NCI-H748 treated with DMSO at 0.1 percent for 48 hours (cell line): ENCODE measurements around the gene CYP4F22.
"Not testable (repeated sequence)": the region's sequence is repeated elsewhere in the genome, so short reads cannot be mapped to it uniquely, and the experiment has no call there.

Experiments used
- DNase-seq: peaks from one replicate; lab custom pipeline; 2025; lab: John Stamatoyannopoulos, UW

Gene CYP4F22

GRCh38 chr19:15495151-15495550 lies 13.2 kb upstream of the CYP4F22 start:
- no peak for DNase-seq

GRCh38 chr19:15498156-15498858 lies 10.0 kb upstream of the CYP4F22 start:
- DNase-seq = no peak

GRCh38 chr19:15498910-15499309 lies 9.4 kb upstream of the CYP4F22 start:
- DNase-seq = no peak

DNA sequence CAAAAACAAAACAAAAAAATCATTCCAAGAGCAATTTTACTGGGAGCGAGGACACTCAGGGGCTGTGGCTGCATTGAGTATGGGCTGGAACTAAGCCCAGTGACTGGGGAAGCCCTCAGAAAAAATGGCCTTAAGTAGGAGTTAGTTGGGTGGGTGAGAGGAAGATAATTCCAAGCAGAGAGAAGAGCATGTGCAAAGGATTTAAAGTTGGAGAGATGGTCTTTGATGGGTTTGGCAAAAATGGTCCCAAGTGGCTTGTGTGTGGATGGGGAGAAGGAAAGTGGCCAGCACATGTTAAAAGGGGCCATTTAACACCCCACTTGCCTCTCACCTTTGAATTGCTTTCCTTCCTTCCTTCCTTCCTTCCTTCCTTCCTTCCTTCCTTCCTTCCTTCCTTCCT lies 6.7 kb upstream of the CYP4F22 start:
- no peak for DNase-seq

DNA sequence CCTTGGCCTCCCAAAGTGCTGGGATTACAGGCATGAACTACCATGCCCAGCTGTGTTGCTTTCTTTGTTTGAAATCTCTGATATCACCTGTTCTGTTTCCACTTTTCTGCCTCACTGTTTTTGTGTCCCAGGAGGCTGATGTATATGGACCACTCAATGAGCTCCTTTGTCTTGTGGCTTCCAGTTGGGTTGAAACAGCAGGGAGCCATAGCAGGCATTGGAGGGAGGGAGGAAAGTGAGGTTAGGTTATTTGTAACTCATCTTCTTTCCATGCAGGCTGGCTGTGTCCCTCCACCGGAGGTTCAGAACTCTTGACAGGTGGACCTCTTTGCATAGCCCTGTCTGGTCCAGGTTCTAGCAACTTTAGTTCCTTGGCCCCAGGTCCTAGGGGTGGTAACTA lies 6.1 kb upstream of the CYP4F22 start:
- no peak for DNase-seq

GRCh38 chr19:15506074-15506571 lies 2.2 kb upstream of the CYP4F22 start:
- no peak for DNase-seq

DNA sequence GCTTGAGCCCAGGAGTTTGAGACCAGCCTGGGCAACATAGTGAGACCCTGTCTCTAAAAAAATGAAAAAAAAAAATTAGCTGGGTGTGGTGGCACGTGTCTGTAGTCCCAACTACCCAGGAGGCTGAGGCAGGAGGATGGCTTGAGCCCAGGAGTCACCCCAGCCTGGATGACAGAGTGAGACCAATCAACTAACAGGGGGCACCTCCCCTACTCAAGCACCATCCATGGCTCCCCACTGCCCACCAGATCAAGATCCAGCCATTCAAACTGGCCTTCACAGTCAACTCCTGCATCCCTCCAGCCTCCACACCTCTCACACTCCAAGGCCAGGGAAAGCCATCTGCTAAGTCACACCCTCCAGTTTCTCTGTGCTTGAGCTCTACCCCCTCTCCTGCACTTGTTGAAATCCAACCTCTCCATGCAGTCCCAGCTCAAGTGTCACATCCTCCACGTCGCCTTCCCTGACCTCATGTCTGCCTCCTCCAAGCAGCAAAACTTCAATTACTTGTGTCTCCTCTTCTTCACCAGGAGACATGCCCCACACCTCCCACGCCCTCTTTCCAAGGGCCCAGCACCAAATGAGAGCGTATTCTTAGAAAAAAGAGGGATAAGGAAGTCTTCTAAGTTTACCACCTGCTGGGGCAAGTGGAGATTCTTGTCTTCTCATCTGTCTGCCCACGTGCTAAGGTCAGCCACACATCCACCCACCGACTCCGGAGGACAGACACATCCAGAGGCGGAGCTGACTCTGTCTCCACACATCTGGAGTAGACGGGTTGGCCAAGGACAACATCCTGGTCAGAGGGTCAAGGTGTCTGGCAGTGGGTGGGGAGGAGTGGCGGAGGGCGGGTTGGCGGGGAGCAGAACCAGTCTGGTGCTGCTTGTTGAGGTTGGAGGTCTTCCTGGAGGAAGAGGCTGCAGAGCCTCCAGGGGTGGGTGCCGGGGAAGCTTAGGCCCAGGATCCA lies 974 bp upstream of the CYP4F22 start:
- DNase-seq = no peak

DNA sequence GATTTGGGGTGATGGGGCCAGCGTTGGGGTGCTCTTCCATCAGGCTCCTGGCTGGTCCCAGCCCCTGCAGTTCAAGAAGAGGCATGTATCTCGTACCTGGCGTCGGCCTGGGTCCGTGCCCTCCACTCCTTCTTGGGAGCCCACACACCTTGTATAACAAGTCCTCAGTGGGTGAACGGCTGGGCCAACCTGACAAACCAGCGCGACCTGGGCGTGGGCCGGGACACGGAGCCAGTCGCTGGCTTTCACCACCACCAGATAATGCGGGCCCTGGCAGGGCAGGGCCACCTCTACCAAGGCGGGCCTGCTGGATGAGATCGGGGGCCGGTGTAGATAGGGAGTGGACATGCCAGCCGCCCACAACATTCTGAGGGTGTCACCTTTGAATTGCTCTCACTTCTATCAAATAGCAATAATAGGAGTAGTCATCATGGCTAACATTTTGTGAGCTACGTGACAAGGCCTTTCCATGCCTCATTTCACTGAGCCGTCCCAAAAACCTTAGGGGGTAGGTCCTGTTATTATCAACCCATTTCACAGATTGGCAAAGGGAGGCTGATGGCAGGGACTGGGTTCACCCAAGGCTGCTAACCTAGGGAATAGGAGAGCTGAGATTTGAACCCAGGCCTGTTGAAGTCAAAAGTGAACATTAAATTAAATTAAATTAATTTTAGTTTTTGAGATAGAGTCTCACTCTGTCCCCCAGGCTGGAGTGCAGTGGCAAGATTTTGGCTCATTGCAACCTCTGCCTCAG lies 3.5 kb downstream of the CYP4F22 start:
- no peak for DNase-seq

- DNase-seq = not testable (repeated sequence)
Measured at GRCh38 chr19:15515227-15515625, 6.9 kb downstream of the CYP4F22 start.

DNA sequence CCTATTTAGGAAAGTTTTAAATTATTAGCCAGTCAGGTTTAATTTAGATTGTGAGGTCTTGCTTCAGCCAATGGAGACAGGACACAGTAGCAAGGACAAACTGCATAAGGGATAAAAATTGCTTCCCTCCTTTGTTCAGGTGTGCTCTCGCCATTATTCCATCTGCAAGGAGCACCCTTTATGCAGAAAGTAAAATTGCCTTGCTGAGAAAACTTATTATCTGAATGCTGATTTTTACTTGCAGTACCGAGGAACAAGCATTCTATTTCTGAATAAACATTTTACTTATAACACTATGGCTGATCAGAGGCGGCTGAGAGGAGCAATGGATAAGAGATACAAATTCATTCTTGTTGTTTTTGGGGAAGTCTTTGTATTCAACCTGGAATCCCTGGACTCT lies 8.0 kb downstream of the CYP4F22 start:
- no peak for DNase-seq

GRCh38 chr19:15517778-15518177 lies 9.5 kb downstream of the CYP4F22 start:
- no peak for DNase-seq

DNA sequence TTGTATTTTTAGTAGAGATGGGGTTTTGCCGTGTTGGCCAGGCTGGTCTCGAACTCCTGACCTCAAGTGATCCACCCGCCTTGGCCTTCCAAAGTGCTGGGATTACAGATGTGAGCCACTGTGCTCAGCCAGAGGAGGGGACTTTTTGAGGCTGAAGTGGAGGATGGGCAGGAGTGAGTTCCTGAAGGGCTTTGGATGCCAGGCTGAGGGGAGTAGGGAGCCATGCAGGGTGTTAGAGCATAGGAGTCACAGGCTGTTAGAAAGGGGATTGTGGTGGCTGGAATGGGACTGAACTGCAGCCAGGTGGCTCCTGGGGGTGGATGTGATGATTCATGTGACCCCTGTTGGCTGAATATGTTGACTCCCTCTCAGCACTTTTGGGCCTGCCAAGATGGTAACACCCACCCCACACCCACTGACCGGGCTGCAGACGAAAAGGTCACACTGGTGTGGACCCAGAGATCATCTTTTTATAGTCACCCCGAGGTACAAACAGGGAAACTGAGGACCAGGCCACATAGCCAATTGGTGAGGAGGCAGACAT lies 11.2 kb downstream of the CYP4F22 start:
- no peak for DNase-seq

DNA sequence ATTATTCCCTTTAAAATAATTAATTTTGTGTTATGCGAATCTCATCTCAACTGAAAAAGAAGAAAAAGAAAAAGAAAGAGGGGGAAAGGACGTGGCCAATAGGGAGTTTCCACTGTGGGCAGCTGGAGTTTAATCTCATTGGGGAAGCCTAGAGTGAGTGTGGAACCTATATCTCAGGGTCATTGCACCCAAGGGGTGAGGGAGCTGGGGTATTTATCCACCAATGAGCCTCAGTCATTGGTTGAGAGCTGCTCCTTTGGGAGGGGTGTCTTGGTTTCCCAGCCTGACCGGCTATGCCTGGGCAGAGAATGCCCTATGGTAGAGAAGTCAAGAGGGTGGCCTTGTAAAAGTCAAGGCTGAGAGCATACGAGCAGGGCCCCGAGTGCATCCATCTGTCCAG lies 16.5 kb downstream of the CYP4F22 start:
- DNase-seq = no peak

DNA sequence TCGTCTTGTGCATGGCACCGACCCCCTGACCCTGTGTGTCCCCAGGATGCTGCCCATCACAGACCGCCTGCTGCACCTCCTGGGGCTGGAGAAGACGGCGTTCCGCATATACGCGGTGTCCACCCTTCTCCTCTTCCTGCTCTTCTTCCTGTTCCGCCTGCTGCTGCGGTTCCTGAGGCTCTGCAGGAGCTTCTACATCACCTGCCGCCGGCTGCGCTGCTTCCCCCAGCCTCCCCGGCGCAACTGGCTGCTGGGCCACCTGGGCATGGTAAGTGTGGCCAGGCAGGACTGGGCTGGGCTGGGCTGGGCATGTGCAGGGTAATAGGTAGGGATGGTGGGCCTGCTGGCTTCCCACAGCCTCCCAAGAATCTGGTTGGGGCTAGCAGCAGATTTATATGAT lies 17.0 kb downstream of the CYP4F22 start:
- DNase-seq = no peak

GRCh38 chr19:15526408-15526807 lies 18.1 kb downstream of the CYP4F22 start:
- no peak for DNase-seq

DNA sequence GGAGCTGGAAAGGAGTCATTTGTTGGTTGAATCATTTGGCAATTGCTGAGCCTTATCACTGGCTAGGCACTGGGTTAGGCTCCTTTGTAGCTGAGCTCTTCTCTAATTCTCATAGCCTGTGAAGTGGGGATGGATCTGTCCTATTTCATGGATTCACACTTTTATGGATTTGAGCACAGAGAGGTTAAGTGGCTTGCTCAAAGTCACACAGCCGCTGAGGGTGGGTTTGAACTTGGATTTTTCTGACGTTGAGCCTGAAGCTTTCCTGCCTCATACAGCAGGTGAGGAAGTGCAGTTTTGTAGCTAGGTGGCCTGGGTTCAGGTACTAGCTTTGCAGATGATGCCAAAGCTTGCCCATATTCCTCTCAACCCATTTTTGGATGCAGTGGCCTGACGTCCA lies 19.4 kb downstream of the CYP4F22 start:
- no peak for DNase-seq

DNA sequence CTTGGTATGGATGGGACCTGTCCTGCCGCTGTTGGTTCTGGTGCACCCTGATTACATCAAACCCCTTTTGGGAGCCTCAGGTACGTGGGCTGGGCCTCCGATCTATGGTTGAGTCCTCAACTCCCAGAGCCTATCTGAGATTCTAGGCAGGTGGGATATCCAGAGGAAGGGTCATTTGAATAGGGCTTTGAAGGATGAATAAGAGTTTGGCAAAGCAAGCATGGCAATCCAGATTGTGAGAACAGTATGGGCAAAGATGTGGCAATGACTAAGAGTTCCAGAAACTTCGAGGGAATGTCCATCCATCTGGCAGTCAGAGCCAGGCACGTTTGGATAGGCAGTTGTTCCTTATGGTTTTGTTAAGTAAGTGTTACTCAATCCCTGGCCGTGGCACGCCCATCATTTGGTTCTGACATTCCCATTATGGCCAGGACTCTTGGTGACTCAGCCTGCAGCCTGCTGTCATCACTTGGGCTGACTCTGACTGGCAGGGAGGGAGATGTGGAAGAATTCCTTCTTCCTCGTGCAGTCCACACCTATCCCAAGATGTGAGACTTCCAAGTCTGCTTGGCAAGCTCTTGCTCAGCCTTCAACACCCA lies 21.5 kb downstream of the CYP4F22 start:
- DNase-seq = no peak

GRCh38 chr19:15532779-15533521 lies 24.6 kb downstream of the CYP4F22 start:
- DNase-seq = no peak

DNA sequence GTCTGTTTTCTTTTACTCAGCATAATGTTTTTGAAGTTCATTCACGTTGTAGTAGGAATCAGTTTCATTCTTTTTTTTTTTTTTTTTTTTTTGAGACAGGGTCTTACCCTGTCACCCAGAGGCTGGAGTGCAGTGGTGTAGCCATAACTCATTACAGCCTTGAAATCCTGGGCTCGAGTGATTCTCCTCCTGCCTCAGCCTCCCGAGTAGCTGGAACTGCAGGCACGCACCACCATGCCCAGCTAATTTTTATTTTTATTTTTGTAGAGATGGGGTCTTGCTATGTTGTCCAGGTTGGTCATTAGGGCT lies 25.2 kb downstream of the CYP4F22 start:
- DNase-seq = not testable (repeated sequence)

DNA sequence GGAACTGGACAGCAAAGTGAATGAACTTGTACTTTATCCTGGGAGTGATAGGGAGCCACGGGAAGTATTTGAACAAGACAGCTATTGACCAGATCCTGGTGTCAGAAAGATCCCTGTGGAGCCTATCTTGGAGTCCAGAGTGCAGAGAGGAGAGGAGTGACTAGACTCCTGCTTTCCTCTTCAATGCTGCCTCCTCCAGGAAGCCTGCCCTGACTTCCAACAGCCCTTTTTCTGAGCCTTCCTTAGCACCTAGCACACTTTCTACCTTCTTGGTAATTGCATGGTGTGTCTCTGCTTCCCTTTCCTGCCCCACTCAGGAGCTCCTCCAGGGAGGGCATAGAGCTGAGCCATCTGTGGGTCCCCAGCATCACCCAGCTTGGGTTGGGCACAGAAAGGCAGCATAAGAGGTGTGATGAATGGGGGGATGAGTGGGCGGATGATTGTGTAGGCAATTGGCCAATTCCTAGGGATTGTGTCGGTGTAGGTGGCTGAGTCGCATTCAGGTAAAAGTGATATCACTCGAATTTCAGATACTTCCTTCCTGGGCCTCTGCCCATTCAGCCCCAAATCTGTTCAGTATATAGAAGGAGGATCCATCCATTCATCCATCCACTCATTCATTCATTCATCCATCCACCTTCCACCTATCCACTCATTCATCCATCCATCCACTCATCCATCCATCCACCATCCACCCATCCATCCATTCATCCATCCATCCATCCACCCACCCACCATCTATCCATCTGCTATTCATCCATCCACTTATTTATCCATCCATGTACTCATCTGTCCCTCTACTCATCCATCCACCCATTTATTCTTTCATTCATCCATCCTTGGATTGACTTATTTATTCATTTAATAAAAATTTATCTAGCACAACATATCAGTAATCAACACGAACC lies 26.9 kb downstream of the CYP4F22 start:
- no peak for DNase-seq
